Uterus (tissue), 2 donors: ENCODE results near the gene PSAPL1.

Experiments used
- CTCF ChIP-seq, 4 experiments: fragments of 200-600 bp in 2 of 4; fragments of 450-650 bp in 2 of 4; sonication (generic) in 2 of 4; IDR thresholded peaks; one replicate each; pipeline ENCODE4 v1.5.1; 2016 to 2019; ENCODE audit warnings: antibody characterized with exemption in 4 of 4, mild to moderate bottlenecking in 2 of 4, moderate library complexity in 1 of 4
- POLR2A ChIP-seq, 2 donors: fragments of 450-650 bp; IDR thresholded peaks; one replicate each; pipeline ENCODE4 v1.6.1; 2016; ENCODE audit warnings: antibody characterized with exemption in 2 of 2, mild to moderate bottlenecking in 1 of 2, moderate library complexity in 1 of 2

DNA sequence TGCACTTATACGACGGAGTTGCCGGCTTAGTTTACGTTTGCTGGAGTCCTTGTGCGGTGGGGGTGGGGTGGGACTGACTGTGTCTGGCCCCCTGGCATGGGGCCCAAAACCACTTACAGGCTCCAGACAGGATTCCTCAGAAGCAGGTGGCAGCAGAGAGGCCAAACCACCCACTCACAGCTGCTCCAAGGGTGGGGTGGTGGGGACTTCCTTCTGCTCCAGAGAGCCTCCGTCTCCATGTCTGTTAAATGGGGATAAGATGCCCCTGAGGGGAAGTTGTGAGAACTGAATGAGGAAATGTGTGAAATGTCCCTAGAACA is 36.7 kb downstream of the PSAPL1 start:
- TF ChIP-seq CTCF (IDR thresholded peaks at IDR 0.05) (no peak), POLR2A (IDR thresholded peaks at IDR 0.05) (no peak)
